ENCODE measurements around the gene INAVA. TPM values are rescaled to one million over a fixed set of nuclear protein-coding genes. Genes with fewer than 3 reads are reported as not detected.
"Not testable (repeated sequence)": the region's sequence is repeated elsewhere in the genome, so short reads cannot be mapped to it uniquely, and the experiment has no call there.

The INAVA gene
- total RNA-seq, 6 experiments from 2014 or later, result not detected

DNA sequence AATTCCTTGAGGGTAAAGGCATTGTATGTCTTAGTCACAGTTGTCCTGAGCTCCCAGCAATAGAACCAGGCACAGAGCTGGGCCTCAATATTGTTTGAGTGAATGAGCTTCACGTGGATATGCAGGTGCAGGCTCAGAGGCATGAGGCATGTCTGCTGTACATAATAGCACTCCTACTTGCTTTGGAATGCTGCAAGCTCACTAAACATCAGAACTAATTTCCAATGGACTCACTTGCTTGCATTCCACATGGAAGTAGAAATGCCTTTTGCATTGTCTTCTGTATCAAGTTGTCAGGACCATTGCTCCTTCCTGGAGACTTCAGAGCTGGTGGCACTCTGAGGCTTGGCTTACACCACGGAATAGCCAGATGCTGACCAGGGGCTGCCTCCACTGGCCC, 37.1 kb downstream of the INAVA start:
- Mint-ChIP-seq H3K27me3 (ENCODE audit: insufficient read depth) (peaks cover 48% of the 10 kb centered on the region), H3K36me3 (ENCODE audit: low read depth) (peaks cover 6% of the 10 kb centered on the region; the same call in 1 of the 2 replicates), H3K4me3 (no peak overlapping the region), H3K27ac (no peak overlapping the region), H3K9me3 (peaks cover 5% of the 10 kb centered on the region; the same call in 1 of the 2 replicates), H3K4me1 (ENCODE audit: low read depth) (no peaks in the 10 kb centered on the region)
- DNase-seq, result no peak
- TF ChIP-seq, protein P1, sequence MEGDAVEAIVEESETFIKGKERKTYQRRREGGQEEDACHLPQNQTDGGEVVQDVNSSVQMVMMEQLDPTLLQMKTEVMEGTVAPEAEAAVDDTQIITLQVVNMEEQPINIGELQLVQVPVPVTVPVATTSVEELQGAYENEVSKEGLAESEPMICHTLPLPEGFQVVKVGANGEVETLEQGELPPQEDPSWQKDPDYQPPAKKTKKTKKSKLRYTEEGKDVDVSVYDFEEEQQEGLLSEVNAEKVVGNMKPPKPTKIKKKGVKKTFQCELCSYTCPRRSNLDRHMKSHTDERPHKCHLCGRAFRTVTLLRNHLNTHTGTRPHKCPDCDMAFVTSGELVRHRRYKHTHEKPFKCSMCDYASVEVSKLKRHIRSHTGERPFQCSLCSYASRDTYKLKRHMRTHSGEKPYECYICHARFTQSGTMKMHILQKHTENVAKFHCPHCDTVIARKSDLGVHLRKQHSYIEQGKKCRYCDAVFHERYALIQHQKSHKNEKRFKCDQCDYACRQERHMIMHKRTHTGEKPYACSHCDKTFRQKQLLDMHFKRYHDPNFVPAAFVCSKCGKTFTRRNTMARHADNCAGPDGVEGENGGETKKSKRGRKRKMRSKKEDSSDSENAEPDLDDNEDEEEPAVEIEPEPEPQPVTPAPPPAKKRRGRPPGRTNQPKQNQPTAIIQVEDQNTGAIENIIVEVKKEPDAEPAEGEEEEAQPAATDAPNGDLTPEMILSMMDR (IDR thresholded peaks at IDR 0.05), result no peak

DNA sequence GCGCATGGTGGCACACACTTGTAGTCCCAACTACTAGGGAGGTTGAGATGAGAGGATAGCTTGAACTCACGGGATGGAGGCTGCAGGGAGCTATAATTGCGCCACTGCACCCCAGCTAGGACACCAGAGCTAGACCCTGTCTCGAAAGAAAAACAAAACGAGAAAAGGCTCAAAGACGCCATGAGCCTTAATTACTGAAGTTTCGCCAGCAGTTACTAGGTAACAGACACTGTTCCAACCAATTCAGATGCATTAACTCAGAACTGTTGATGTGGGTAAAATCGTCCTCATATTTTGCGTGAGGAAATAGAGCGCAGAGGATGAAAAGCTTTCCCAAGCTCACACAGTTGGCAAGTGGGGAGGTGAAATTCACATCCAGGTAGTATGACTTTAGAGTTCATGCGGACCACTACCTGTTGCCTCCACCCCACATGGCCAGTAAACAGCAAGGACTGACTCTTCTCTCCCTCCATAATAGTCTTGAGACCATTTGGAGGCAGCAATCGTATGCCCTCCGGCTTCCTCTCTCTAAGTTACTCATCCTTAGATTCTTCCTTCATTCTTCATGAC, 40.1 kb downstream of the INAVA start:
- TF ChIP-seq, protein P1 (IDR thresholded peaks at IDR 0.05), result no peak
- no peak for DNase-seq
- Mint-ChIP-seq H3K4me3 (no peak overlapping the region), H3K36me3 (ENCODE audit: low read depth) (peaks cover 6% of the 10 kb centered on the region; the same call in 1 of the 2 replicates), H3K27me3 (ENCODE audit: insufficient read depth) (peaks cover 32% of the 10 kb centered on the region), H3K9me3 (peaks cover 5% of the 10 kb centered on the region; the same call in 1 of the 2 replicates), H3K4me1 (ENCODE audit: low read depth) (no peaks in the 10 kb centered on the region), H3K27ac (no peak overlapping the region)

DNA sequence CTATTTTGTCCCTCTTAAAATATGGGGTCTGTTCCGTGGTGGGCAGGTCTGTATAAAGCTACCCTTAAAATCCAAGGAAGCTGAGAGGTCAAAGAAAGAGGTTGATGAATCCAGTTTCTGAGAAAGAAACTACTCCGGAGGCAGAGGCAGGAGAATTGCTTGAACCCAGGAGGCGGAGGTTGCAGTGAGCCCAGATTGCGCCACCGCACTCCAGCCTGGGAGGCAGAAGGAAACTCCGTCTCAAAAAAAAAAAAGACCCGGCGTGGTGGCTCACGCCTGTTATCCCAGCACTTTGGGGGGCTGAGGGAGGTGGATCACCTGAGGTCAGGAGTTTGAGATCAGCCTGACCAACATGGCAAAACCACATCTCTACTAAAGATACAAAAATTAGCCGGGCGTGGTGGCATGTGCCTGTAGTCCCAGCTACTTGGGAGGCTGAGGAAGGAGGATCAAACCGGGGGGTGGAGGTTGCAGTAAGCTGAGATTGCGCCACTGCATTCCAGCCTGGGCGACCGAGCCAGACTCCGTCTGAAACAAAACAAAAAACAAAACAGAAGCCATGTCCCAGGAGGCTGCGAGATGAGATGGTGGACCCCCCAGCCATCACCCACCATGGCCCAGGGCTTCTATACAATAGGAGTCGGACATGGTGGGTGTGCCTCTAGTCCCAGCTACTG, 40.7 kb downstream of the INAVA start:
- not testable (repeated sequence) for H3K36me3 Mint-ChIP-seq (ENCODE audit: low read depth); H3K4me1 Mint-ChIP-seq (ENCODE audit: low read depth); H3K4me3 Mint-ChIP-seq; H3K27ac Mint-ChIP-seq; H3K9me3 Mint-ChIP-seq; DNase-seq
- peaks cover 27% of the 10 kb centered on the region for H3K27me3 Mint-ChIP-seq (ENCODE audit: insufficient read depth)

DNA sequence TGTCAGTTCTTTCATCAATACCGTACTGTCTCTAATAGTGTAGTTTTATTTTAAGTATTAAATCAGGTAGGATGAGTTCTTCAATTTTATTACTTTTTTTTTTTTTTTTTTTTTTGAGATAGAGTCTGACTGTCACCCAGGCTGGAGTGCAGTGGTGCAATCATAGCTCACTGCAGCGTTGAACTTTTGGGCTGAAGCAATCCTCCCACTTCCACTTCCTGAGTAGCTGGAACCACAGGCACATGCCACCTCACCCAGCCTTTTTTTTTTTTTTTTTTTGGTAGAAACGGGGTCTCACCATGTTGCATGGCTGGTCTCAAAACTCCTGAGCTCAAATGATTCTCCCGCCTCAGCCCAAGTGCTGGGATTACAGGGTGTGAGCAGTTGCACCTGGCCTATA, 44.3 kb downstream of the INAVA start:
- Mint-ChIP-seq H3K27ac (no peak overlapping the region), H3K4me1 (ENCODE audit: low read depth) (no peaks in the 10 kb centered on the region), H3K9me3 (peaks cover 11% of the 10 kb centered on the region), H3K36me3 (ENCODE audit: low read depth) (no peaks in the 10 kb centered on the region), H3K27me3 (ENCODE audit: insufficient read depth) (peaks cover 32% of the 10 kb centered on the region), H3K4me3 (no peak overlapping the region)
- DNase-seq, result no peak
- TF ChIP-seq, protein P1 (IDR thresholded peaks at IDR 0.05), result no peak

DNA sequence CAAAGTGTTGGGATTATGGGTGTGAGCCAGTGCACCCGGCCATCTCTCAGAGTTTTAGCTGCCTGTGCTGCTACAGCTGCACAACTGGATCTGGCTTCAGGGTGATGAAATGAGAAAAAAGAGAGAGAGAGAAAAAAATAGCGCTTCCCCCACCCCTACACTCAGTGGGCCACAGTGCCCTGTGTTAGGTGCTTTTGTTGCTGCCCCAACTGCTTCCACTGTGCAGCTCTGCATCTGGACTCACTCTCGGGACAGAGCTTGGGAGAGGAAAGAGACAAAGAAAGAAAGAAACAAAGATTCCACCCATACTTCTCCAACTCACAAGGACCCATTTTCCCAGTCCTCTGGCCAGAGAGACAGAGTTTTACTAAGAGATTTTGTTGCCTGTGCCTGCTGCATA, 50.4 kb downstream of the INAVA start:
- no peak overlapping the region for H3K4me3 Mint-ChIP-seq
- H3K36me3 Mint-ChIP-seq (ENCODE audit: low read depth), result peaks cover 11% of the 10 kb centered on the region
- H3K27me3 Mint-ChIP-seq (ENCODE audit: insufficient read depth), result peaks cover 43% of the 10 kb centered on the region
- no peaks in the 10 kb centered on the region for H3K4me1 Mint-ChIP-seq (ENCODE audit: low read depth)
- H3K9me3 Mint-ChIP-seq, result peaks cover 22% of the 10 kb centered on the region
- DNase-seq, result no peak
- TF ChIP-seq, protein P1 (IDR thresholded peaks at IDR 0.05), result no peak
- H3K27ac Mint-ChIP-seq, result no peak overlapping the region

DNA sequence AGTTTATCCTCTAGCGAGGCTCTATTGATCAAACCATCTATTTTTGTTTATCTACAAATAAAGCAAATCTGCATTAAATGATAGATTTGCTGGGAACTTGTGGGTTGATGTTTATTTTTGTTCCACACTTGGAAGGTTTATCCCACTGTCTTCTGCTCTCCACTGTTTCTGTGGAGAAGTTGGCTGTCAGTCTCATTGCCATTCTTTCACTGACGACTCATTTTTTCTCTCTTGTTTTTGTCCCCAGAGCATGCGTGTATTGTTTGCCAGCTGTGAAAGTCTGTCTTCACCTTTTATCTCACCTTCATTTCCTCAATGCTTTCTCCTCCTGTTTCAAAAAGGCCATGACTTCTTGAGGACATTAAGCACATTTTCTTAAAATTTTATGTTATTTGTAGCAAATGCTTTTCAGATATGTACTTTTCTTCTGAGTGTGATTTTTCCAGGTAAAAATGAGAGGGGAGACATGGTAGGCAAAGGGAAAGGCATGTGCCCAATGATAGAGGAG, 52.4 kb downstream of the INAVA start:
- Mint-ChIP-seq H3K4me1 (ENCODE audit: low read depth) (peaks cover 6% of the 10 kb centered on the region; the same call in 1 of the 2 replicates), H3K36me3 (ENCODE audit: low read depth) (peaks cover 11% of the 10 kb centered on the region), H3K27me3 (ENCODE audit: insufficient read depth) (peaks cover 45% of the 10 kb centered on the region), H3K27ac (no peak overlapping the region), H3K9me3 (peaks cover 14% of the 10 kb centered on the region), H3K4me3 (no peak overlapping the region)
- TF ChIP-seq, protein P1 (IDR thresholded peaks at IDR 0.05), result no peak
- DNase-seq, result no peak

Data from HFFc6 (cell line).